Retinal pigment epithelial cell (primary cell): Measurements from ENCODE around the gene SHC3.

Source experiments
- DNase-seq: peaks from one replicate; pipeline ENCODE4 v3.0.0-alpha.2; 2010; ENCODE audit warnings: low read depth
- H3K4me3 ChIP-seq: 2 replicates; pipeline ENCODE4 v1.5.1; 2011; ENCODE audit warnings: mild to moderate bottlenecking, low read length, control low read depth, moderate library complexity
- TF ChIP-seq, protein P1 (sequence below): conservative IDR thresholded peaks from 2 replicates; pipeline ENCODE4 v1.5.1; 2011; ENCODE audit warnings: low read depth, low read length, control low read depth, inconsistent platforms

The SHC3 gene

DNA sequence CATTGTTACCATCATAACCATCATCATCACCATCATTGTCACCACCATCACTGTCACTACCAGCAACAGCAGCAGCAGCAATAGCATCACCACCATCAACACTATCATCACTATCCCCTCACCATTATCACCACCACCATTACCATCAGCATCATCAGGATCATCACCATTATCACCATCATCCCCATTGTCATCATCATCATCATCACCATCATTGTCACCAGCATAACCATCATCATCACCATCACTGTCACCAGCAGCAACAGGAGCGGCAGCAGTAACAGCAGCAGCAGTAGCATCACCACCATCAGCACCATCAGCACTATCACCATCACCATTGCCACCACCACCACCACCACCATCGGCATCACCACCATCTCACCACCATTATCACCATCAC, 139.0 kb downstream of the SHC3 start:
- no peak for DNase-seq
- H3K4me3 ChIP-seq: no peak overlapping the region
- TF ChIP-seq, protein P1, sequence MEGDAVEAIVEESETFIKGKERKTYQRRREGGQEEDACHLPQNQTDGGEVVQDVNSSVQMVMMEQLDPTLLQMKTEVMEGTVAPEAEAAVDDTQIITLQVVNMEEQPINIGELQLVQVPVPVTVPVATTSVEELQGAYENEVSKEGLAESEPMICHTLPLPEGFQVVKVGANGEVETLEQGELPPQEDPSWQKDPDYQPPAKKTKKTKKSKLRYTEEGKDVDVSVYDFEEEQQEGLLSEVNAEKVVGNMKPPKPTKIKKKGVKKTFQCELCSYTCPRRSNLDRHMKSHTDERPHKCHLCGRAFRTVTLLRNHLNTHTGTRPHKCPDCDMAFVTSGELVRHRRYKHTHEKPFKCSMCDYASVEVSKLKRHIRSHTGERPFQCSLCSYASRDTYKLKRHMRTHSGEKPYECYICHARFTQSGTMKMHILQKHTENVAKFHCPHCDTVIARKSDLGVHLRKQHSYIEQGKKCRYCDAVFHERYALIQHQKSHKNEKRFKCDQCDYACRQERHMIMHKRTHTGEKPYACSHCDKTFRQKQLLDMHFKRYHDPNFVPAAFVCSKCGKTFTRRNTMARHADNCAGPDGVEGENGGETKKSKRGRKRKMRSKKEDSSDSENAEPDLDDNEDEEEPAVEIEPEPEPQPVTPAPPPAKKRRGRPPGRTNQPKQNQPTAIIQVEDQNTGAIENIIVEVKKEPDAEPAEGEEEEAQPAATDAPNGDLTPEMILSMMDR: no peak

DNA sequence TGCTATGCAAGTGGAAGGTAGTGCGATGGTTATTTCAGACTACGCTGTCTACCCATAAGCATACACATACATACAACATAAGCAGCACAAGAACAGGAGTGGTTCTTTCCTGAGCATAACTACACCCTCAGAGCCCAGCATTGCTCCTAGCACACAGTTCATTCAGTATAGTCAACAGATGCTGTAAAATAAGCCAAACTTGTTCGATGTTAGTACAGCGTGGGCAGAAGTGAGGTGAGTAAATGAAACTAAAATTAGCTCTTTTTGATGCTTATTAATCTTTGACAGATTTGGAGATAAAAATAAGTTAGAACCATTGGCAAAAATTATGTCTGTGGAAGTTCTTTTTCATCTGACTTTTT, 139.5 kb downstream of the SHC3 start:
- DNase-seq: no peak
- TF ChIP-seq, protein P1: no peak
- no peak overlapping the region for H3K4me3 ChIP-seq

DNA sequence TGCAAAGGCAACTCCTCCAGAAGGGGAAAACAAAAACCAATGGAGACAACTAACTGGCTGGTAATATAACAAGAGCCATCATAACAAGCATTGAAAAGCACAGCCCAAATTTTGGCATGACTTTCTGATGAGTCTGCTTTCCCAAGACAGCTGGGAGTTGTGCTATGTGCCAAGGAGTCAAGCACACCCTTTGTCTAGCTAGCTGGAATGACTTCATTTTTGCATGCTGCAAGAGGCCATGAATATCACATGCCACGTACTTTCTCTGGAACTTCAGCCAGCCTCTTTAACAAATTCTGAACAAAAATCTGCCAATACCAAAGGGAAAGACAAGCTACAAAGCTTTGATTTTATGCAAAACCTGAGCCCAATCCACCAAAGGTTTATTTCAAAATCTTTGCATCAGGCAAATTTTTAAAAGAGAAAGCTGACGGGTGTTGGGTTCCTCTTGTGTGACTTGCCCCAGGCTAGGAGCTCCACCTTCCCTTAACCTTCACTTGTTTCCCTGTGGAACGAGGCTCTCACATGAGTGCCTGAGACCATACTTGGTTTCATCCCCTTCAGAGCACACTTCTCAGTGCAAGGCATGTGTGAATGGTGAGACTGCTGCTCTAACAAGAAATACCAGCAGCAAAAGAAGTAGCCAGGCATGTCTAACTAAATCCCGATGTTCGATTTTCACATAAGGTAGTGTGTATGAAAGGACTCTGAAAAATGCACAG, 140.1 kb downstream of the SHC3 start:
- no peak overlapping the region for H3K4me3 ChIP-seq
- DNase-seq: no peak
- TF ChIP-seq, protein P1: no peak

DNA sequence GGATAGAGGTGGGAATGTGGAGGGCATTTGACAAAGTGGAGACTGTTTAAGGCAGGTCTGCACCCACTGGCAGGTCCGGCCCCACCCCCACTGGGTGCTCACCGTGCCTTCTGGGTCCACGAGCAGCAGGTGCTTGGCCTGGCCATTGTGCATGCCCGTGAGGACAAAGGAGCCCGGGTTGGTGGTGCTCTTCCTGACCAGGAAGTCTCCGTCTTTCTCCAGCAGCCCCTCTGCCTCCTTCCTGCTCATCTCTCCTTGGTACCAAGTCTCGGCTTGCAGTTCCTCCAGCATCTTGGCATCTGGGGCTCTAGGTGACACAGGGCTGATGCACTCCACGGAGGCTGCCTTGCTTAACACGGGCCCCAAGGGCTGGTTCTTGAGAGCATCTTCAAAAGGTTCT, 140.7 kb downstream of the SHC3 start:
- no peak for DNase-seq
- TF ChIP-seq, protein P1: no peak

DNA sequence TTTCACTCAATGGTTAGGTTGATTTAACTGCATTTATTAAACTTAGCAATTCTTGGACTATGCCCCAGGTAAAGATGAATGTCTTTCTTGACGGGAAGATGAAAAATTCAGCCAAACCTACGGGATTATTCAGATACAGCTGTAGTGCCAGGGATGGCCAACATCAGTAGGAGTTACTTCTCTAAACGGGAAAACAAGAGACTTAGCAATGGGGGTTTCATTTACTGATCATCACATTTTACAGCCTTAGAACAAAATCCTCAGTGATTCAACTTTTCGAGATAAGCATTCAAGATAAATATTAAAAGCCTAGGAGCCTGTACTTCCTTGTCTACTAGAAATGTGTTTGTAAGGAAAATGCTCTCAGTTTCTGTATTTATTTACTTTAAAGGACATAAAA, 141.3 kb downstream of the SHC3 start:
- H3K4me3 ChIP-seq: no peak overlapping the region
- TF ChIP-seq, protein P1: no peak
- no peak for DNase-seq

More for the DNA sequence above, 140.7 kb downstream of the SHC3 start:
- H3K4me3 ChIP-seq: no peak overlapping the region

DNA sequence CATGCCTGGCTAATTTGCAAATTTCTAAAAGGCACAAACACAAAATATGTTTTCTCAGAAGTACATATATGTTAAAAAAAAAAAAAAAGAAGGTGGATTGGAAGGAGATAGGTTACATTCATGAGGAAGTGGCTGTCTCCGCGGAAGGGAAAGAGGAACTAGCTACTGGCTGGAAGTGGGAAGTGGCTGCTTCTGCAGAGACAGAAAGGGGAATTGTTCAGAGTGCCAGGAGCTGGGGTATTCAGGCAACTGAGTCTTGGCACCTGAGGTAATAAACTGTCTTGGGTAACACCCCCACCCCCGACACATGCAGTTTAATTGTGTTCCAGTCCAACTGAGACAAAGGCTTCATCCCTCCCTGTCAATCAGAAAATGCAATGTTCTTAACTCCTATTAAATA, 141.7 kb downstream of the SHC3 start:
- TF ChIP-seq, protein P1: no peak
- no peak for DNase-seq
- no peak overlapping the region for H3K4me3 ChIP-seq

DNA sequence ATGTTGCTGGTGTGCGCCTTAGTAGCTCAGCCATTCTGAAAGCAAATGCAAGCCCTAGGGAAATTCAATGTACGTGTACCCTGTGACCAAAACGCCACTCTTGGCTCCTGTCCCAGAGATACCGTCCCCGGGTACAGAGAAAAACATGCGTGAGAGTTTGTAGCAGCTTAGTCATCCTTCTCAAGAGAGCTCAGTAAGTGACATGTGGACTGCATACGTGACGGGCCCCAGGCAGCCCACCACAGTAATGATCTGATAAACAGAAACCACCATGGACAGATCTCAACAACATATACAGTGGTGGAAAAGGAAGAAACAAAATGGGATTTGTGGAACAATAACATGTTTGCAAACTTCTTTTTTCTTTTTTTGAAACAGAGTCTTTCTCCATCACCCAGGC, 142.2 kb downstream of the SHC3 start:
- TF ChIP-seq, protein P1: no peak
- no peak for DNase-seq
- H3K4me3 ChIP-seq: no peak overlapping the region
